Activated T-cell treated with anti-CD3 and anti-CD28 coated beads, Interleukin-2, amount 50 U/mL, for 24 hours (primary cell): Measurements from ENCODE around the gene SYNJ1.
"Not testable (repeated sequence)": the region's sequence is repeated elsewhere in the genome, so short reads cannot be mapped to it uniquely, and the experiment has no call there.

Source experiments
- DNase-seq: peaks from one replicate; pipeline ENCODE4 v3.0.0-alpha.2; 2020
- H3K27ac Mint-ChIP-seq: 2 replicates; pipeline ENCODE4 v1.8.0; 2020; ENCODE audit warnings: mild to moderate bottlenecking, mixed read lengths
- H3K27me3 Mint-ChIP-seq: 2 replicates; pipeline ENCODE4 v1.8.0; 2020; ENCODE audit warnings: mixed read lengths
- H3K36me3 Mint-ChIP-seq: 2 replicates; pipeline ENCODE4 v1.8.0; 2020; ENCODE audit warnings: low read depth, mixed read lengths
- H3K4me1 Mint-ChIP-seq: 2 replicates; pipeline ENCODE4 v1.8.0; 2020; ENCODE audit warnings: low read depth, mixed read lengths
- H3K4me3 Mint-ChIP-seq: 2 replicates; pipeline ENCODE4 v1.8.0; 2020; ENCODE audit warnings: mild to moderate bottlenecking, moderate library complexity, mixed read lengths
- H3K9me3 Mint-ChIP-seq: 2 replicates; pipeline ENCODE4 v1.8.0; 2020; ENCODE audit warnings: mixed read lengths

SYNJ1 gene

GRCh38 chr21:32648165-32648564, 79.6 kb downstream of the SYNJ1 start:
- DNase-seq, result no peak
- H3K27ac Mint-ChIP-seq, result no peak overlapping the region
- no peaks in the 10 kb centered on the region for H3K27me3 Mint-ChIP-seq
- peaks cover 12% of the 10 kb centered on the region for H3K4me1 Mint-ChIP-seq
- no peaks in the 10 kb centered on the region for H3K9me3 Mint-ChIP-seq
- H3K36me3 Mint-ChIP-seq, result peaks cover 50% of the 10 kb centered on the region
- no peak overlapping the region for H3K4me3 Mint-ChIP-seq

- peaks cover 5% of the 10 kb centered on the region for H3K4me1 Mint-ChIP-seq
- peaks cover 56% of the 10 kb centered on the region for H3K36me3 Mint-ChIP-seq
- H3K4me3 Mint-ChIP-seq, result no peak overlapping the region
- DNase-seq, result no peak
- H3K27me3 Mint-ChIP-seq, result no peaks in the 10 kb centered on the region
- no peaks in the 10 kb centered on the region for H3K9me3 Mint-ChIP-seq
- H3K27ac Mint-ChIP-seq, result no peak overlapping the region
Observed at GRCh38 chr21:32645261-32646182, 82.3 kb downstream of the SYNJ1 start.

GRCh38 chr21:32641710-32642698, 85.8 kb downstream of the SYNJ1 start:
- Mint-ChIP-seq H3K4me3 (no peak overlapping the region), H3K9me3 (no peaks in the 10 kb centered on the region), H3K4me1 (peaks cover 3% of the 10 kb centered on the region), H3K36me3 (peaks cover 72% of the 10 kb centered on the region), H3K27me3 (no peaks in the 10 kb centered on the region), H3K27ac (no peak overlapping the region)
- no peak for DNase-seq

GRCh38 chr21:32626621-32627196, 101.1 kb downstream of the SYNJ1 start:
- Mint-ChIP-seq H3K4me3 (no peak overlapping the region), H3K9me3 (no peaks in the 10 kb centered on the region), H3K36me3 (peaks cover 23% of the 10 kb centered on the region)

GRCh38 chr21:32618218-32618617, 109.6 kb downstream of the SYNJ1 start:
- H3K27ac Mint-ChIP-seq, H3K4me3 Mint-ChIP-seq, H3K36me3 Mint-ChIP-seq, DNase-seq, H3K4me1 Mint-ChIP-seq, H3K9me3 Mint-ChIP-seq: not testable (repeated sequence)
- H3K27me3 Mint-ChIP-seq, result peaks cover 24% of the 10 kb centered on the region

More at GRCh38 chr21:32626621-32627196, 101.1 kb downstream of the SYNJ1 start:
- DNase-seq, result no peak
- Mint-ChIP-seq H3K4me1 (peaks cover 5% of the 10 kb centered on the region), H3K27ac (no peak overlapping the region), H3K27me3 (peaks cover 7% of the 10 kb centered on the region)

GRCh38 chr21:32613436-32614043, 114.3 kb downstream of the SYNJ1 start:
- H3K9me3 Mint-ChIP-seq, result no peaks in the 10 kb centered on the region
- H3K27me3 Mint-ChIP-seq, result no peaks in the 10 kb centered on the region
- H3K36me3 Mint-ChIP-seq, result peaks cover 33% of the 10 kb centered on the region
- H3K4me1 Mint-ChIP-seq, result peaks cover 27% of the 10 kb centered on the region
- H3K4me3 Mint-ChIP-seq, result peak overlapping the region; percentile 99
- no peak for DNase-seq
- peak overlapping the region; percentile 98 for H3K27ac Mint-ChIP-seq

- H3K4me3 Mint-ChIP-seq, result peak overlapping the region; percentile 99
- no peaks in the 10 kb centered on the region for H3K9me3 Mint-ChIP-seq
- H3K36me3 Mint-ChIP-seq, result peaks cover 35% of the 10 kb centered on the region
- H3K27ac Mint-ChIP-seq, result peak overlapping the region; percentile 98
- no peak for DNase-seq
- peaks cover 27% of the 10 kb centered on the region for H3K4me1 Mint-ChIP-seq
- no peaks in the 10 kb centered on the region for H3K27me3 Mint-ChIP-seq
Observed at GRCh38 chr21:32612999-32613337, 114.8 kb downstream of the SYNJ1 start.

GRCh38 chr21:32612075-32612998, 115.5 kb downstream of the SYNJ1 start, which contains the start of gene CFAP298:
CFAP298 (minus strand) TSS chr21:32612377; CDS start chr21:32612243, 134 bp downstream.
- DNase-seq, result peak; percentile 92
- Mint-ChIP-seq H3K36me3 (peaks cover 41% of the 10 kb centered on the region), H3K9me3 (no peaks in the 10 kb centered on the region), H3K27me3 (no peaks in the 10 kb centered on the region), H3K27ac (peak within 1 kb of the TSS; percentile 98), H3K4me3 (peak within 1 kb of the TSS; percentile 99), H3K4me1 (peaks cover 27% of the 10 kb centered on the region)

- Mint-ChIP-seq H3K9me3 (no peaks in the 10 kb centered on the region), H3K4me1 (peaks cover 27% of the 10 kb centered on the region), H3K27ac (peak overlapping the region; percentile 98), H3K27me3 (no peaks in the 10 kb centered on the region), H3K36me3 (peaks cover 49% of the 10 kb centered on the region), H3K4me3 (peak overlapping the region; percentile 99)
- DNase-seq, result no peak
Observed at GRCh38 chr21:32611471-32611997, 116.3 kb downstream of the SYNJ1 start.

GRCh38 chr21:32610940-32611339, 116.9 kb downstream of the SYNJ1 start:
- not testable (repeated sequence) for H3K27ac Mint-ChIP-seq, DNase-seq, H3K9me3 Mint-ChIP-seq, H3K27me3 Mint-ChIP-seq
- peaks cover 27% of the 10 kb centered on the region for H3K4me1 Mint-ChIP-seq
- H3K36me3 Mint-ChIP-seq, result peaks cover 55% of the 10 kb centered on the region
- peak overlapping the region; percentile 73 for H3K4me3 Mint-ChIP-seq

- Mint-ChIP-seq H3K4me3 (no peak overlapping the region), H3K36me3 (peaks cover 76% of the 10 kb centered on the region), H3K27me3 (no peaks in the 10 kb centered on the region), H3K4me1 (peaks cover 27% of the 10 kb centered on the region), H3K27ac (no peak overlapping the region), H3K9me3 (no peaks in the 10 kb centered on the region)
- no peak for DNase-seq
Observed at GRCh38 chr21:32608851-32609250, 119.0 kb downstream of the SYNJ1 start.

GRCh38 chr21:32605469-32605868, 122.3 kb downstream of the SYNJ1 start:
- no peaks in the 10 kb centered on the region for H3K27me3 Mint-ChIP-seq
- H3K4me3 Mint-ChIP-seq, result no peak overlapping the region
- peaks cover 14% of the 10 kb centered on the region for H3K4me1 Mint-ChIP-seq
- H3K27ac Mint-ChIP-seq, result no peak overlapping the region
- DNase-seq, result no peak
- H3K36me3 Mint-ChIP-seq, result peaks cover 88% of the 10 kb centered on the region
- no peaks in the 10 kb centered on the region for H3K9me3 Mint-ChIP-seq

- peaks cover 90% of the 10 kb centered on the region for H3K36me3 Mint-ChIP-seq
- no peak overlapping the region for H3K4me3 Mint-ChIP-seq
- H3K9me3 Mint-ChIP-seq, result no peaks in the 10 kb centered on the region
- DNase-seq, result no peak
- H3K4me1 Mint-ChIP-seq, result peaks cover 5% of the 10 kb centered on the region
- no peaks in the 10 kb centered on the region for H3K27me3 Mint-ChIP-seq
- no peak overlapping the region for H3K27ac Mint-ChIP-seq
Observed at GRCh38 chr21:32604464-32604863, 123.3 kb downstream of the SYNJ1 start.
